Right renal cortex interstitium (tissue), 3 donors: ENCODE measurements around the gene IL22RA1. TPM values are rescaled to one million over a fixed set of nuclear protein-coding genes. Genes with fewer than 3 reads are reported as not detected.

Experiments
- DNase-seq, 3 donors: peaks; one replicate each; pipeline ENCODE4 v3.0.0-alpha.2; 2013; ENCODE audit warnings: low read depth in 3 of 3, low spot score in 2 of 3
- polyA plus RNA-seq, 3 donors: library from polyadenylated mRNA; unstranded; fragments of 120-200 nt; gene quantifications; one replicate each; pipeline ENCODE4 v1.2.1, GENCODE V29; 2013; ENCODE audit not compliant: insufficient read length in 3 of 3

Gene IL22RA1
- polyA plus RNA-seq, 3 donors, result 2.3 to 3.8 (median 3.5) TPM

DNA sequence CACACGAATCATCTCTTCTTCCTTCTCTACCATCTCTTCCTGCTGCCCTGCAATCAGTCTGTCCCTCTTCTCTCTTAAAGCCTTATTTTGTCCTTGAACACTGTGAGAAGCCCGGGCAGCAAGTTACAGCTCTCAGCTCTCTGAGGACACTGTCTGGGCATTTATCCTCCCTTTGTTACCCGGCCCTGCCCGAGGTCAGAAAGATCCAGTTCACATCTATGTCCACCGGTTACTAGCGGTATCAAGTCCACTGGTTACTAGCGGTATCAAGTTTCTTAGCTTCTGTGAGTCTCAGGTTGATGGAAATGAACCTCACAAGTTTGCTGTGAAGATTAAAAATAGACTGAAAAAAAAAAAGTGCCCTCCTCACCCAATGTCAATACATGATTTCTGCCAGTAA is 25.3 kb upstream of the IL22RA1 start:
- DNase-seq, result no peak

DNA sequence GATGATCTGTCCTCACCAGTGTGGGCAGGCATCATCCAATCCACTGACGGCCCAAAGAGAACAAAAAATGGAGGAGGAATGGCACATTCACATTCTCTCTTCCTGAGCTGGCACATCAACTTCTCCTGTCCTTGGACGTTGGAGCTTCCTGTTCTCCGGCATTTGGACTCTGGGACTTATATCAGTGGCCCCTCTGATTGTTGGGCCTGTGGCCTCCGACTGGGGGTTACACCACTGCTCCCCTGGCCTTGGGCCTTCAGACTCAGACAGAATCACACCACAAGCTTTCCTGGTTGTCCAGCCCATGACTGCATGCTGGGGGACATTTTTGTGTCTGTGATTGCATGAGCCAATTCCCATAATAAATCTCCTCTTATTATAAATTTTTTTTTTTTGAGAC is 24.1 kb upstream of the IL22RA1 start:
- no peak for DNase-seq

DNA sequence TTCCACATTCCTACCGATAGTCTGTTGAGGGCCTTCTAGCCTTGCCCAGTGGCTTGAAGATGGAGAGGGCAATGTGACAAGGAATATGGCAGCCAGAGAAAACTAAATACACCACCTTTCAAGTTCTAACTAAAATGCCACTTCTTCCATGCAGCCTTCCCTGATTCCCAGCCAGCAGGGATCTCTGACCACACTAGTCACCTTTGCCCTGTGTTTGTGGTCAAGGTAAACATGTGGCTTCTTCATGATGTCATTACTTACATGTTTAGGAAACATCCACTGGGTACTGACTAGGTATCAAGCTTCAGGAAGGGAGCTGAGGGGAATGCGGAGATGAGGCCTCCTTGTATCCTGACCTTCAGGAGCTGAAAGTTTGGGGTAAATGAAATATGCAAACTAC is 22.6 kb upstream of the IL22RA1 start:
- no peak for DNase-seq

DNA sequence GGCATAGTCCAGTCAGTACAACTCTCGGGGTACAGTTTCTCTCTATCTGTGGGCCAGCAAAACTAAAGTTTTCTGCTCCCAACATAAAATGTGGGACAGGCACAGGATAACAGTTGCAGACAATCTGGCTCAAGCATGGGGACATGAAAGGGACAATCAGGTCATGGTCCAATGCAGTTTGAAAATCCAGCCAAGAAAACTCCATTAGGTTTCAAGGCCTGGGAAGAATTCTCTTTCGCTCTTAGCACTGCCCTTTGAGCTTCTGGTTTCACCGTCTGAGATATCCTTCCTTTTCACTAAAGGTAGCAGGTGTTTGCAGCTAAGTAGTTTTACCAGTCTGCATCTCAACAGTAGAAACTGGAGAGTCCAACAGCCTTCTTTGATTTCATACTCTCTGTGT is 21.1 kb upstream of the IL22RA1 start:
- no peak for DNase-seq

DNA sequence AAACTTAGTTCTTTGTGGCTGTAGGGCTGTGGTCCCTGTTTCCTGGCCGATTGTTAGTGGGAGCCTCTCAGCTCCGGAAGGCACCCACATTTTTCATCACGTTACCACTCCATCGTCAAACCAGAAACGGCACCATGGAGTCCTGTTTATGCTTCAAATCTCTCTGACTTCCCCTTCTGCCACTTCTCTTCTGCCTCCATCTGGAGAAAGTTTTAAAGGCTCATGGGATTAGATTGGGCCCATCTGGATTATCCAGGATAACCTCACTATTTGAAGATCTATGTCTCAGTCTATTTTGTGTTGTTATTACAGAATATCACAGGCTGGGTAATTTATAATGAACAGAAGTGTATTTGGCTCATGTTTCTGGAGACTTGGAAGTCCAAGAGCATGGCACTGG is 19.3 kb upstream of the IL22RA1 start:
- no peak for DNase-seq

- DNase-seq, result no peak
Measured at GRCh38 chr1:24161270-24161669, 18.3 kb upstream of the IL22RA1 start.

DNA sequence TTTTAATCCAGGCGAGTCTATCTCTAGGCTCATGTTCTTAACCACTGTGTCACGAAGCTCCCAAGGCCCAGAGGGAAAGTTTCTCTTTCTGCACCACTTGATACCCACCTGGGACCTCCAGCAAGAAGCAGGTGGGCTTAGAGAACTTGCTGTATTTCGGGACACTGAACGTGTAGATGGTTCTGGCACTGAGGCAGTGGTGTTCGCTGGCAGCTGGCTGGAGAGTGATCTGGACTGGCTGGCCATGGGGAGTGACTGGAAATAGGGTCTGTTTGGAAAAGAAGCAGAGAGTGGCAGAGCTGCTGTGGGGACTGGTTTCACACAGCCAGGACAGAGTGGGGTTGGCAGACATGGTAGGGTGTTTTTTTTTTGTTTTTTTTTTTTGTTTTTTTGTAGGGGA is 16.4 kb upstream of the IL22RA1 start:
- DNase-seq, result no peak

- DNase-seq, result no peak
Measured at GRCh38 chr1:24157918-24158481, 15.1 kb upstream of the IL22RA1 start.

DNA sequence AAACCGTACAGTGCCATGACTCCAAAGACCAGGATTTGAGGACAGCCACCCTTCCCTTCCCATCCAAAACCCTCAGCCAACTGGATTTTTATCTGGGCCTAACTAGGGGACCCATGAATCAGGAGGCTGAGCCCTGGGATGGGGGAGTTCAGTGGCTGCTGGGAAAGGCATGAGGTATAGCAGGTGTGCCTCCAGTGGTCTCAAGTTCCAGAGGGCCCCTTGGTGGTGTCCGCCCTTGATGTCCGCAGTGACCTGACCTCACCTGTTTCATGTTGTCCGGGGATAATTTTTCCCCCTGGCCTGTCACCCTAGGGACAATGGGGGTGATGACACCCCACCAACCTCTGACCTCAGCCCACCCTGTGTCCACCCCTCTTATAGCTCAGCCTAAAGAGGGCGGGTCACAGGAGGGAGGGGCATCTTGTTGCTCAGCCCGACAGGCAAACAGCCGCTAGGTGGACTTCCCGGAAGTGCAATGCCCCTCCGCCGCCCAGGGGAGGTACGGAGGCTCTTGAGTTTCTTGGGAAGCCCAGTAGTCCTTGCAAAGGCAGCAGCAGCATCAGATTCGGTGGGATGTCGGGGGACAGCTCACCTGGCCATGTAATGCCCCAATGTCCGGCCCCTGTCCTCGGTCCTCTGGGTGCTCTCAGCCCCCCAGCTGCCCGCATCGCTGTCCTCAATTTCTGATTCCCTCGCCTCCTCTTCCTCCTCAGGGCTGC is 13.8 kb upstream of the IL22RA1 start:
- no peak for DNase-seq

- DNase-seq, result no peak
Measured at GRCh38 chr1:24155011-24155782, 12.3 kb upstream of the IL22RA1 start.

GRCh38 chr1:24154215-24154614 is 11.3 kb upstream of the IL22RA1 start:
- DNase-seq, result no peak

GRCh38 chr1:24152631-24153494 is 9.9 kb upstream of the IL22RA1 start:
- no peak for DNase-seq

DNA sequence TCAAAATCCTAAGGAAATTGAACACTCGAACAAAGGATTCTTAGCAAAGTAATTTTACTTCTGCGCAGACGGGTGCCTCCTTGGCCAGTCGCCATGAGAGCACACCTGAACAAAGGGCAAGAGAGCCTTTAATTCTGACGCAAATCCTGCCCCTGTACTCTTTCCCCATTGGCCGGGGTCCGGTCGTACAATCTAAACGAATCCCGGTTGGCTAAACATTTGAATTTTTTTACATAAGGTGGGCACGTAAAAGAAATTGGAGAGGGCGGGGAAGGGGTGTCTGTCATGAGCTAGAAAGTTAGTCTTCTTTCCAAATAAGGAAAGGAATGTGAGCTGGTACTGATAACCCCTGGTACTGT is 8.2 kb upstream of the IL22RA1 start:
- DNase-seq, result peak; percentile 40 to 66 (median 65)

GRCh38 chr1:24150234-24151174 is 7.6 kb upstream of the IL22RA1 start:
- peak; percentile 63 to 80 (median 78) for DNase-seq

- DNase-seq, result no peak
Measured at GRCh38 chr1:24149866-24150233, 6.9 kb upstream of the IL22RA1 start.

DNA sequence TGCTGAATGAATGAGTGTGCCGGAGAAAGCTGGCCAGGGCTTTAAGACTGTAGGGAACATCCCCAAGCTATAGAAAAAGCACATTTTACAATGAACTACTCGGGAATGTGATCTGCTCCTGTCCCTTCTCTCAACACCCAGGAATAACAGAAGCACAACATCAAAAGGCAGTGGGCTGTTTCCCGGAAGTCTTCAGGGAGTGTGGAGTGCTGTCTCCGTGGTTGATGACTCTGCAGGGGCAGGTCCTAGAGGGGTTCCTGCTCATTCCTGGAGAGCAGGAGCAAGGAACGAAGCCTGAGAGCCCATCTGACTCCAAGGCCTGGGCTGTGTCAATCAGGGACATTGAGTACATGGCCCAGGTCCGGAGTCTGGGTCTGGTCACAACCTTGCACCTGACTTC is 4.9 kb upstream of the IL22RA1 start:
- DNase-seq, result no peak

- DNase-seq, result no peak
Measured at GRCh38 chr1:24147194-24147593, 4.3 kb upstream of the IL22RA1 start.

- DNase-seq, result no peak
Measured at GRCh38 chr1:24141311-24141997, 1.5 kb downstream of the IL22RA1 start.

DNA sequence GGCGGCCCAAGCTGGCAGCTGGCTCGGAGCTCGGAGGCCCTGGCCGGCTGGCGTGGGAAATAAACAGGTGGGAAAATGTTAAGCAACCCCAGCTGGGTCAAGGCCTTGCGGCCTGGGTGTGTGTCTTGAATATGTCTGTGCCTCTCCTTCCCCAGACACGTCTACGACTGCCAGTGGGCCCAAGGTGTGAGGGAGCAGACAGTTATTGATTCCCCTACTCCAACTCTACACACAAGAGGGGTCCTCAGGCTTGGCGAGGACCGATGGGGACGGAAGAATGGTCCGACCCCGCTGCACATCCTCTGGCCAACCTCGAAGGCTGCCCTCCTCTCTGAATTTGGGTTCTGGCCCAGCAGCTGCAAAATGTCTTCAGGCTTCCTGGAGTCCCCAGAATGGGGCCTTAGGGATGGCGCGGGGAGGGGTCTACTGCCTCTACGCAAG is 2.2 kb downstream of the IL22RA1 start:
- DNase-seq, result no peak
